Stimulated activated CD4-positive, alpha-beta T cell treated with anti-CD3 and anti-CD28 coated beads, TNF-alpha, amount 100 ng/mL, for 1 hour (primary cell): ENCODE measurements around the gene TOR3A.

Experiments used
- DNase-seq, 3 donors: peaks; one replicate each; pipeline ENCODE4 v3.0.0-alpha.2; 2020; ENCODE audit warnings: low read depth in 3 of 3, low spot score in 1 of 3

Gene TOR3A

DNA sequence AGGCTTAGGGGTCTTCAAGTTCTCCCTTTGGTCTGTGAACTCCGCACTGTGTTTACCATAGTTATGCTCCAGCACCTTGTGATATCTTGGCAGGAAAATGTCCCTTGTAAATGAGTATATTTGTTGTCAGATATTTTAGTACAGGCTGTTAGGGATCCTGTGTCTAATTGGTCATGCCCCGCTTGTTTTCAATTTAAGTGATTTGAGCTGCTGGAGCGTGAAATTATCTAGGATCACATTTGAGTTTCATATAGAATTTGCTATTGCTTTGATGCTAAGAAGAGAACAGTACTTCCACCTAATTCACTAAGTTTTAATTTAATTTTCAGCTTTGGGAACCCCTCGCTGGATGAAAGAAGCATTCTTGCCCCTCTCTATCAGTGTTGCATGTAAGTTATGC, 15.4 kb upstream of the TOR3A start:
- no peak for DNase-seq

DNA sequence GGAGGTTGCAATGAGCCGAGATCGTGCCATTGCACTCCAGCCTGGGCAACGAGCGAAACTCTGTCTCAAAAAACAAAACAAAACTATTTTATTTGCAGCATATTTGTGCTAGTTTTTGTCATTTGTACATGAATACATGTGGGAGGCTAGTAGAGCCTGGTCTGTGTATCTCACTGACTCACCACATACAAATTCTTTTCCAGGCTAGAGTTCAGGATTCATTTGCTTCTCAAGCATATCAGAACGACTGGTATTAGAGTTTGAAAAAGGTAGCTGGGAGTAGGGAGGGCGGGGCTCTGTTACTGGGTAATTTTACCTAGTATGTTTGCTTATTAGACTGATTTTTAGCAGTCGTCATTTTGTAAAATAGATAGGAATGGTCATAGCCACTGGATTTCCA, 4.5 kb upstream of the TOR3A start:
- DNase-seq: no peak

DNA sequence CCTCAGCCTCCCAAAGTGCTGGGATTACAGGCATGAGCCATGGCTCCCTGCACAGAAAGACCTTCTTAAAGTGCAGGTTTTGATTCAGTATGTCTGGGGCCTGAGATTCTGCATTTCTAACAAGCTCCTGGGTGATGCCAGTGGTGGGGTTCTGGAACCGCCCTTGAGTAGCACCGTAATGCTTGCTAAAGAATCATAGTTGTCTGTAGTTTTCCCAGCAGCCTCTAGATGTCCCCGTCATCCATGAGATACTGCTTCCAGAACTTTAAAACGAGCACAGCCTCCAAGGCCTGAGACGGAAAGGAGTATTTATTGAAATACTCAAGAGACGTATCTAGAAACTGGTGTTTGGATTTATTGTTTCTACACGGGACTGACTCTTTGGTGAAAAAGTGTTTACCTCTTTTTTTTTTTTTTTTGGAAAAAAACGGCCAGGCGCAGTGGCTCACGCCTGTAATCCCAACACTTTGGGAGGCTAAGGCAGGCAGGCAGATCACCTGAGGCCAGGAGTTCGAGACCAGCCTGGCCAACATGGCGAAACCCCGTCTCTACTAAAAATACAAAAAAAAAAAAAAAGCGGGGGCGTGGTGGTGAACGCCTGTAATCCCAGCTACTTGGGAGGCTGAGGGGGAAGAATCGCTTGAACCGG, 2.6 kb upstream of the TOR3A start:
- DNase-seq: no peak

DNA sequence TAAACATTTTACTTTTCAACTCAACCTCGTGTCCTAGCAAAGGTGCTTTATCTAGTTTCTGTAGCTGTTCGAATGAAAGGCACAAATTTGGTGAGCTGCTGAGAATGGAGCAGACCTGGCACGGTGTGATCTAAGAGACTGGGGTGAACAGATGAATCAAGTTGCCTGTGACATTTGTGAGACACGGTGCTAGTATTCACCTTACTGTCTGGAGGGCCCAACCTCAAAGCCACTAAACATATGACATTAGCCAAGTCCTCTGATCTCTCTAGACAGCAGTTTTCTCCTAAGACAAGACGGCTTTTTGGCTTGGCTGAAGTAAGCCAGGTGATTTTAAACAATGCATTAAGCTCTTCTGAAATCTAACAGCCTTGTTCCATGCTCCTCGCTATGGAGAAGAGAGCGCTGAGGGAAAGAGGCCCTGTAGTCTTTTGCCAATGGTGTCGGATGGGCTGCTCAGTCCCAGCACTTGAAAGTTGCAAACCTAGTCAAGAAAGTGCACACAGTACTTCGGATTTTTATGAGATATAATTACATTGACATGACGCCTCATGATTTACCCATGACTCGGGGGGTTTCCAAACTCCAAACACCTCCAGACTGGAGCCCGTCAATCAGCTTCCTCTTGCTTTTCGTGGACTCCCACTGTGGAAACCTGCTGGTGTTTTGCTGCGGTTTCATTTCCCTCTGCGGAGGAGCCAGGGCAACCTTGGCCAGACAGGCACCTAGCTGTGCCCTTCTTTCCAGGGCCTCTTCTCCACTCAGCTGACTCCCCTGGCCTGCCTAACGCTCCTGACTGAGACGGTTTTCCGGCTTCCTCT, 794 bp upstream of the TOR3A start:
- peak in 1 of 3 donors; percentile 17 for DNase-seq

DNA sequence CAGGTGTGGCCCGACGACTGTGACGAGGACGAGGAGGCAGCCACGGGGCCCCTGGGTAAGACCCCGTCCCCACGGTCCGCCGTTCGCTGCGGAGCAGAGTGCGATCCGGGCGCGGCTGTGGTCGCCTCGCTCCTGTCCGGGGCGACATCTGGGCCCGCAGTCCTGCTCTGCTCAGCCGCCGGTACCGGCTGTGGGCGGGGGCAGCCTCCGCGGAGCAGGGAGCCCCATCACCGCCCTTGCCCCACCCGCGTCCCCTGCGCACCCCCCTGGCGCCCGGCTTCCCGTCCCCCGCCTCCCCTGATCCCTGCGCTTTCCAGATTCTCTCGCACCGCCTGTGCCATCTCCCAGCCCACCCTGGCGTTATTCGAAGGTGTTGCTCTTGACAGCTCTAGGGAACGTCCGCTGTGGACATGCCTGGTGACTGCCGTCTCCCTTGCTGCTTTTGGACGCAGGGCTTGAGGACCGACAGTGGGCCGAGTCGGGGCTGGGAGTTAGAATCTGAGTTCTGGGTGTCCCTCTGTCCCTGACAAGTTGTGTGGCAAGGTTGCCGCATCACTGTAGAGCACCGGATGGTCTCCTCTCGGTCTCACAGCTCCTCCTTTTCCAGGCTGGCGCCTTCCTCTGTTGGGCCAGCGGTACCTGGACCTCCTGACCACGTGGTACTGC, 596 bp downstream of the TOR3A start:
- DNase-seq: no peak

DNA sequence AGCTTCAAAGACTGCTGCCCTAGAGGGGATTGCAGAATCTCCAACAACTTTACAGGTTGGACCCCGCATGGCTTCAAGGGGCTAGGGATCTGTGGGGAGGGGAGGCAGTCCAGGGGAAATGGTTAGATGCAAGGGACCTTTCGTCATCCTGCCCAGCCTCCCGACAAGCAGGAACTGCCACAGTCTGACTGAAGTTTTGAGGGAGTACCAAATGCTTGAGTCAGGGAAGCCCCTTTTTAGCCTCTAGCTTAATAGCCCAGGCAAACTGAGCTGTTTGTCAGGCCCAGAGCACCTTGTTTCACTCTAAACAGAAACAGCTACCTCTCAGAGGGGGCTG, 1.1 kb downstream of the TOR3A start:
- no peak for DNase-seq

DNA sequence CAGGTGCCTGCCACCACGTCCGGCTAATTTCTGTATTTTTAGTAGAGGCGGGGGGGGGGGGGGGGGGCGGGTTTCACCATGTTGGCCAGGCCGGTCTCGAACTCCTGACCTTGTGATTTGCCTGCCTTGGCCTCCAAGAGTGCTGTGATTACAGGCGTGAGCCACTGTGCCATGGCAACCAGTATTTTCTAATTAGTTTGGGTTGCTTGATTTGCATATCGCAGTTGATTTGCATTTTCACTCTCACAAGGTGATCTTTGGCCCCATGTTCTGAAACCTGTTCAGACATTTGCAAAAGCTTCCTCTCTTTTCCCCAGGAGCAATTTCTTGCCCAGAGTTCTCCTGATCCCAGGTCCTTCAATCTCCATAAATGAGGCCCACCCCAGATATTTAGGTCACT, 1.7 kb downstream of the TOR3A start:
- no peak for DNase-seq

DNA sequence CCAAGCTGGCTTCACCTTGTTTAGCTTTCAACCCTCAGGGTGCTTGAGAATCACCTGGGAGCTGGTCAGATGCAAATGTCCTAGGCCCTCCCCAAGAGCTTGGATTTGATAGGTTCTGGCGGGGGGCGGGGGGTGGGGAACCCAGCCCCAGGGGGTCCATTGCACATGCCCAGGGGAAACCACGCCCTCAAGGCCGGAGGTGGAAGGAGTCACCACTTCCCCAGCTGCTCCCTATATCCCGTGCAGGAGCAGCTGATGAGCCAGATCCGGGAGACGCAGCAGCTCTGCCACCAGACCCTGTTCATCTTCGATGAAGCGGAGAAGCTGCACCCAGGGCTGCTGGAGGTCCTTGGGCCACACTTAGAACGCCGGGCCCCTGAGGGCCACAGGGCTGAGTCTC, 5.8 kb downstream of the TOR3A start:
- DNase-seq: no peak

DNA sequence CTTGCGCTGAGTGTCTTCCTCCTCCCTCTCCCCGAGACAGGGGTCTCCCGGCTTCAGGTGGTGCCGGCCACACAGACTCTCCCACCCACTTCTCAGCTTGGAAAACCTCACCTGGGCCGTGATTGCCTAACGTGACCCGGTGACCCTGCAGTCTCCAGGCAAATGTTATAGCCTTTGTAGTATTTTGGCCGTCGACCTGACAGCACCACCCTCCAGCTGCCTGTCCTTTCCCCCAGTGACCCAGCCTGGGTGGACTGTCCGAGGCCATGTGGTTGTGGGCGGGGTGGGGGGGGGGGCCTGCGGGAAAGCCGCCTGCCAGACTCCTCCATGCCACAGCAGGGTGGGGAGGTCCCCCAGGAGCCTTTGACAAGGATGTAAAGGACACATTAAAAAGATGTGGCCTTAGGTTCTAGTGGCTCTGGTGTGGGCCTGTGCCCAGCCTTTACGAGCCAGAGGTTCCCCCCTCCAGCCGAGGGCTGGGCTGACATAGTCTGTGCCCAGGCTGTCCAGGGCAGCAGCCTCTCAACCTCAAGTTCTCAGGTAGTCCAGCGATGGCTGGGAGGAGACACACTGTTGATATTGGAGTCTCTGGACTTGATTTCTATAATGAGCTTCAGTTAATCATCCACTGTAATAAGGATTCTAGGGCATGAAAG, 8.1 kb downstream of the TOR3A start:
- no peak for DNase-seq

DNA sequence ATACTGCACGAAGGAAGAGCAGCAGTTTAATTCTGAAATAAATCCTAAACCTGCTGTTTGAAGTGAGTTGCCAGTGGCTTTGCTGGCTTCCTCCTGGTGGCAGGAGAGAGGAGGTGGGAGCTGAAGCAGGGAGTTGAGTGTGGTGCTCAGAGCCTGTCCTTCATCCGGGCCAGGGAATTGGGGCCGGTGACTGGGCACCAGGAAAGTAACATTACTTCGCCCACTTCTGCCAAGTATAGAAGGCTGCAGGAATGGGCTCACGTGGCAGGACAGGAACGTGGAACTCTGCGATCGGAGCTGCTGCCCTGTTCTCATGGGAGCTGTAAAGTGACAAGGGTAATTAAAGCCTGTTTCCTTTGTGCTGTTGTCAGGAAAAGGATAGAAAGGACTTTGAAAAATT, 8.7 kb downstream of the TOR3A start:
- no peak for DNase-seq

DNA sequence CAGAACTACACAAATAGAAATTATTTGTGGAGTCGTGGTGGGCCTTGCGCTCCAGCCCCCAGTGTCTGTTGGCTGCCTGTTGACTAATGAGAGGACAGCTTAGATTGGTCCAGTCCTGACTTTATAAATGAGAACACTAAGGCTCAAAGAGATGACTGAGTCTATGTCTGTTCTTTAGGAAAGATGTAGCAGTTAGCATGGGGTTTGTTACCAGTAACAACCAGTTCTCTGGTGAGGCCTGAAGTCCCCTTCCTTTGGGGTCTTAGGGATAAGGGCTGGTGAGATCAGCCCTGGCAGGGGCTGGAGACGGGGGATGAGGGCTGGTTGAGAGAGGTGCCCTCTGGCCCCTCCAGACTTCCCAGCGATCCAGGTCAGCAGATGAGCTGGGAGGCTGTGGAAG, 9.1 kb downstream of the TOR3A start:
- no peak for DNase-seq

DNA sequence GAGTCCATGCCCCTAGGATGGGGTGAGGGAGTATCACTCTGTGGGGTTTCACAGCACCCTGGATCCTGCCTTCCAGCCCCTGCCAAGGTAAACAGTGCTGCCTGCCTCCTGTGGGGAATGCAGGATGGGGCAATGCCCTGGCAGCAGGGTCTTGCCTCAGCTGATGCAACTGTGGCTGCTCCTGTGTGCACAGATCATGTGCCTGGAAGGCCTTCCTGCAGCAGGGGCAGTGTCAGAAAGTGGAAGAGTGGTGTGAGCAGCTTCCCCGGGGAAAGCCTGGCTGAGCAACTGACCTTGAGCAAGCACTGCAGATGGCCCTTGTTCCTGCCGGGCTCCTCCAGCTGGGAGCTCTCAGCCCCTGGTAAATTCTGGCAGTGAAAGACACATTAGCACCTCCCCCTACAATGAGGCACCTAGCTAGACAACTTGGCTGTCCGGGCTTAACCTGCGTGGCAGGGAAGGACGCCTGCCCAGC, 9.9 kb downstream of the TOR3A start:
- DNase-seq: no peak

DNA sequence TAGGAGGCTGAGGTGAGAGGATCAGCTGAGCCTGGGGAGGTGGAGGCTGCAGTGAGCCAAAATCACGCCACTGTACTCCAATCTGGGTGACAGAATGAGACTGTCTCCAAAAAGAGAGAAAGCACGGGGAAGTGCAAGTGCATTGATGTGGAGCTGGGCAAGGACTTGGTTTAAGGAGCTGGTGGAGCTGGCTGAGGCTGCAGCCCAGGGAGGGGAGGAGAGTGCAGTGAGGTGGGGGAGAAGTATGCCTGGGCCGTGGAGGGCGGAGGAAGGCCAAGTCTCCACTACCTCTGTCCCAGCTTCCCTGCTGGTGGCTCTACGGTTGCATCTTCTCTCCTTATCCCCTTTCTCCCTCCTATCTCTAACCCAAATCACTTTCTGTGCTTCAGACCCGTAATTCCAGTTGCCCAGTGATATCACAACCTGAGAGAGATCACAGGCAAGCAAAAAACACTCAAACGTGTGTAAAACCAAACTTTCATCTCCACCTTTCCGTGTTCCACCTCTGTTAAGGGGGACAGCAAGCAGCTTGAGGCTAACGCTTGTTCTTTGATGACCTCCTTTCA, 11.1 kb downstream of the TOR3A start:
- DNase-seq: no peak

DNA sequence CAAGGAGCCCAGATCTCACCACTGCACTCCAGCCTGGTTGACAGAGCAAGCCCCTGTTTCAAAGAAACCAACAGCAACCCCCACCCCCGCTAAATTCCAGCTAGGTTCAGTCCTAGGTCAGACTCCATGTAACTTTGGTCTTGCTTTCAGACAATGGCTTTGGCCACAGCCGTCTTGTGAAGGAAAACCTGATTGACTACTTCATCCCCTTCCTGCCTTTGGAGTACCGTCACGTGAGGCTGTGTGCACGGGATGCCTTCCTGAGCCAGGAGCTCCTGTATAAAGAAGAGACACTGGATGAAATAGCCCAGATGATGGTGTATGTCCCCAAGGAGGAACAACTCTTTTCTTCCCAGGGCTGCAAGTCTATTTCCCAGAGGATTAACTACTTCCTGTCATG, 12.9 kb downstream of the TOR3A start:
- DNase-seq: no peak

DNA sequence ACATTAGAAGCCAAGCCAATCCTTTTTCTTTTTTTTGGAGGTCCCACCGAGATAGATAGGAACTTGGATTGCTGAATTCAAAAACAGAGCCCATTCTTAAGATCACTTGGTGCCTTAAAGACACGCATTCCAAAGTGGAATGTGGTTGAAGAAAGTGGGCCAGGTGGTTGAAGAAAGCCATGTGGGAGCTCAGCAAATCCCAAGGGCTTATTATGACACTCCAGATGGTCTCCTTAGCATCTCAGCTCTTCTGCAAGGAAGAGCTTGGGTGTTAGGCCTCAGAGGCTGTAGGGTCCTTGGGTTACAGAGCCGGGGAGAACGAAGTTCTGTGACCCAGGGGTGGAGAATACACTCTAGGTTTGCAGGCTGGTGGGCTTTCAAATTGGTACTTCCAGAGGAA, 13.5 kb downstream of the TOR3A start:
- no peak for DNase-seq

DNA sequence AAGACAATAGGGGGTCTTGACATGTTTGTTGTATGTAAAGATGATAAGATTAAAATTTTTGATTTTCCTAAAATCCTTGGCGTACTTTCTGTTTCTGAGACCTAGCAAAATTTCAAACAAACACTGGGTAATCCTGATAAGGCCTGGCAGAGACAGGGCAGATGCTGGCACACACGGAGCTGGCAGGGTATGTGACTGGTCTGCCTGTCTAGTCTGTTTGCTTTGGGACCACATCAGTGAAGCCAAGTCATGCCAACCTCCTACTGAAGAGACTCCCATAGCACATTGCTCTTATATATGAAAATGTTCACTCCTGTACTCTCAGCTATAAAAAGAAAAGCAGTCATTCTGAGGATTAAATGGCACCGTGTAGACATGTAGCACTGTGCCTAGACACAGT, 14.1 kb downstream of the TOR3A start:
- DNase-seq: no peak

DNA sequence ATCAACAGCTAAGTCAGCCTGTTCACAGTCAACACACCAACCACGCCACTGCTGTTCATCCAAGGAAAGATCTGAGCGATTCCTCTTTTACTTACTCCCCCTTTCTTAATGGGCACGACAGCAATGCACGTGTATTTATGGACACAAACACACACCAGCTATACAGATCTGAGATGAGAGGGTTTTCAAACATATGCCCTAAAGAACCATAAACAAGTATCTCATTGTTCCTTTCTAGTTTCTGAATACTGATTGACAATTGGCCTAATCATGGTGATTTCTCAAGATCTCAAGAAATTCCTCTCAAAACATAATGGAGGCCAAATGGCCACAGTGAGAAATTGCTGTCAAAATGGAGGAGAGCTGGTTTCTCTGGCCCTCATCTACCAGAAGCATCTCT, 18.0 kb downstream of the TOR3A start:
- no peak for DNase-seq

DNA sequence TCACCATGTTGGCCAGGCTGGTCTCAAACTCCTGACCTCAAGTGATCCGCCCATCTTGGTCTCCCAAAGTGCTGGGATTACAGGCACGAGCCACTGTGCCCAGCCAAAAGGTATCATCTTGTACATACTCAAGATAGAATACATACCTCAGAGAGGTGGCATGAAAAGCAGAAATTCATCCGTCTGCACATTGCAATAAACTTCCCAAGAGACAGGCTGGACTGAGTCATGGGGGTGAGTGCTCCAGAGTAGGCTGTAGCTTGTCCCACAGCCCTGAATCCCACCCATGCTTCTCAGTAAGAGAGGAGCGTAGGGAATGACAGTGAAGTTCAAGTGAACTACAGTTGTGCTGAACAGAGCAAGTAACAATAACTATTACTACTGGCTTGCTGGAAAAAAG, 19.7 kb downstream of the TOR3A start:
- DNase-seq: no peak

DNA sequence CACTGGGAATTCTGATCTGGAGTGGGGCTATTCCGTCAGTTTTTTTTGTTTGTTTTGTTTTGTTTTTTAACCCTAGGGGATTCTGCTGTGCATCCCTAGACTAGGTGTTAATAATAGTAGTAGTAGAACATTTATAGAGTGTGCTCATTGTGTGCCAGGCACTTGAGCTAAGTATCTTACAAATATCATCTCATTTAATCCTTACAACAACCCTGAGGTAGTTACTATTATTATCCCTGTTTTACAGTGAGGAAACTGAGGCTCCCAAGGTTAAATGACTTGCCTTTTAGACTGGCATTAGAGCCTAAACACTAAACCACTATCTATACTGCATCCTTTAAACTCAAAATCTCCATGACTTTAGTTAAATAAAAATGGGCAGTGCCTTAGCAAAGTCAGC, 22.1 kb downstream of the TOR3A start:
- DNase-seq: no peak

DNA sequence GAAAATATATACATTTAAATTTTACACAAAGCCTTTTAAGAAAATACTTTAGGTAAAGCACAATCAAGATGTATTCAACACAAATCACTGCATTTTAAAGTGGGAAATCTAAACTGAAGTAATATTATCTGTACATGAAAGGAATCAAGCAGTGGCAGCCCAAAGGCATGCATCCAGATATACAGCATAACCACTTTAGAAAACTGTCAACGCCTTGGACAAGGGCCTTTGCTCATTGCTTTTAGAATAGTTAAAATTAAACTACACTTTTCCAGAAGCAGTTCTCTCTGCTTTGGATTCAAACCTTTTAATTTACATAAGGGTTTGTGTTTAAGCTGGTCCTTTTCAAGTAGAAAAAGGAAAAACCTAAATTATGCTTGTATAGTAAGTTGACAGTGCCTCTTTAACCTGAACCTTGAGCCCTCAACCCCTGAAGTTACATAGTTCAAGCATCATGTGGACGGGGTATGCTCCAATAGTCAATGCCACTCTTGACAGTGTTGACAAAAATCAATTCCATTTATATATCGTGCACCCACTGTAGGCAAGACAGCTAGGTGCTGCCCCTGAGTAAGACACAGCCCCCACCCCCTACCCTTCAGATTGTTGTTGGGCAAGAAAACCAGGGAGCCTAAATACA, 22.9 kb downstream of the TOR3A start:
- DNase-seq: no peak

DNA sequence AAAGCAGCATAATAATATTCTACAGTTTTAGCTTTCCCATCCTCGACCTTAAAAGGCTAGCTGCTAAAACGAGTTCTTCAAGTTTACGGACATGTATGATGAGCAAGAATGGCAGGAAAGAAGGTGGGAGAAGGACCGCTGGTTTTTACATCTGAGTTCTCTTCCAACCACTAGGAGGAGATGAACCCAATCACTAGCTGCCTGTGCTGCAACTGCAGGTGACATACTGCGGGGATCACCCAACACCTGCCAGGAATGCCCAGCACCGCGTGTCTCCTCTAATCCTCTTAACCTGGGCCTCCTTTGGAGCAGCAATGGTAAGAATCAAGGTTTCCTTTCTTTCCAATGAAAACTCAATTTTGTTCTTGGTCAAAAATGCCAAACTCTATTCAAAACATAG, 23.5 kb downstream of the TOR3A start:
- DNase-seq: no peak
